ENCODE data around the gene BAIAP2L2. TPM values are rescaled to one million over a fixed set of nuclear protein-coding genes. Genes with fewer than 3 reads are reported as not detected.

BAIAP2L2 gene
- total RNA-seq, 1 donor from 2014 or later, result not detected

GRCh38 chr22:38070250-38070921 lies 40.1 kb downstream of the BAIAP2L2 start:
- H3K27ac ChIP-seq, result peak overlapping the region; percentile 85
- peaks cover 9% of the 10 kb centered on the region for H3K4me1 ChIP-seq
- no peak for DNase-seq (ENCODE audit: extremely low spot score in 2 of 2)
- H3K9me3 ChIP-seq, result no peaks in the 10 kb centered on the region
- no peaks in the 10 kb centered on the region for H3K27me3 ChIP-seq
- intact Hi-C loops (cut with DNase I), result no loop called here
- no peak overlapping the region for H3K4me3 ChIP-seq
- H3K36me3 ChIP-seq, result peaks cover 0 to 50% of the 10 kb centered on the region in 2 donors
- TF ChIP-seq POLR2A (IDR thresholded peaks at IDR 0.05) (no peak), POLR2AphosphoS5 (IDR thresholded peaks at IDR 0.05; ENCODE audit: insufficient read depth in 1 of 2, low read depth in 1 of 2) (no peak)
- TF ChIP-seq, protein P1, sequence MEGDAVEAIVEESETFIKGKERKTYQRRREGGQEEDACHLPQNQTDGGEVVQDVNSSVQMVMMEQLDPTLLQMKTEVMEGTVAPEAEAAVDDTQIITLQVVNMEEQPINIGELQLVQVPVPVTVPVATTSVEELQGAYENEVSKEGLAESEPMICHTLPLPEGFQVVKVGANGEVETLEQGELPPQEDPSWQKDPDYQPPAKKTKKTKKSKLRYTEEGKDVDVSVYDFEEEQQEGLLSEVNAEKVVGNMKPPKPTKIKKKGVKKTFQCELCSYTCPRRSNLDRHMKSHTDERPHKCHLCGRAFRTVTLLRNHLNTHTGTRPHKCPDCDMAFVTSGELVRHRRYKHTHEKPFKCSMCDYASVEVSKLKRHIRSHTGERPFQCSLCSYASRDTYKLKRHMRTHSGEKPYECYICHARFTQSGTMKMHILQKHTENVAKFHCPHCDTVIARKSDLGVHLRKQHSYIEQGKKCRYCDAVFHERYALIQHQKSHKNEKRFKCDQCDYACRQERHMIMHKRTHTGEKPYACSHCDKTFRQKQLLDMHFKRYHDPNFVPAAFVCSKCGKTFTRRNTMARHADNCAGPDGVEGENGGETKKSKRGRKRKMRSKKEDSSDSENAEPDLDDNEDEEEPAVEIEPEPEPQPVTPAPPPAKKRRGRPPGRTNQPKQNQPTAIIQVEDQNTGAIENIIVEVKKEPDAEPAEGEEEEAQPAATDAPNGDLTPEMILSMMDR (IDR thresholded peaks at IDR 0.05), result no peak

DNA sequence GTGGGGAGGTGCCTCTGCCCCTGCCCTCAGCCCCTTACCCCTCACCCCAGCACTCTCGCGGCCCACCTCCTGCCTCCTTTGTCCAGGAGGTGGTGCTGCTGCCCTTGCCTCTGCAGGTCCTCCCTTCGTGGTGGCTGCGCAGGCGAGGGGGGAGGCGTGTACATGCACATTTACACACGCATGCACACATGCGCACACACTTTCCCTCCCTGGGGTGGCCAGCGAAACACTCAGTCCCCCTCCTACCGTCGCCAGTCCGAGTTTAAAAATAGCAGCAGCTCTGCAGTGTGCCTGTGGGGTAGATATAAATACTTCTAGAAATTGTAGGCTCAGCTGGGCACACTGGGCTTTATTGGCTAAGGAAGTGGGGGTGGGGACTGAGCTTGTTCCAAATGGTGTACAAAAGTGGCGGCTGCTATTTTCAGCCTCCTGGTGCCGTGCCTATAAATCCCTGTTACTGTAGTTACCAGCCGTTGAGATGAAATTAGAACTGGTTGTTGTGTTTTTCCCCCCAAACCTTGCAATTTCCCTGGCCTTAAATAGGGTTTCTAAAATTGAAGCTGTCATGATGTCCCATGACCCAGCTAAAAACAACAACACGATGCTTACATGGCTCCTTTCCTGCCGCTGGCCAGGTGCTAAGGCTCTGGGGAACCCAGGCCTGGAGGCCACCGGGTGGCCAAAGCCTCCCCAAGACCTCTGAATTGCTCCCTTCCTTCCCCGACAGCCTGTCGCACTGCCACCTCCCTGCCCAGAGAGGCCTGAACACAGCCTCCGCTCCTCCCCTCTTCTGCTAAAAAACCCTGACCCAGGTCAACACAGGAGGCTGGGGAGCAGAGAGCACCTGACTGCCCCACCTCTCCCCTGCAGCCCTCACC lies 40.9 kb downstream of the BAIAP2L2 start:
- peak overlapping the region; percentile 85 for H3K27ac ChIP-seq
- H3K27me3 ChIP-seq, result no peaks in the 10 kb centered on the region
- no peak for DNase-seq (ENCODE audit: extremely low spot score in 2 of 2)
- H3K36me3 ChIP-seq, result peaks cover 0 to 50% of the 10 kb centered on the region in 2 donors
- peak; percentile 56 to 67 for TF ChIP-seq POLR2AphosphoS5 (IDR thresholded peaks at IDR 0.05; ENCODE audit: insufficient read depth in 1 of 2, low read depth in 1 of 2)
- TF ChIP-seq POLR2A (IDR thresholded peaks at IDR 0.05), result no peak
- TF ChIP-seq, protein P1 (IDR thresholded peaks at IDR 0.05), result peak in 1 of 3 experiments; percentile 12
- H3K4me3 ChIP-seq, result no peak overlapping the region
- intact Hi-C loops (cut with DNase I), result loop anchor here (10.0 kb wide), 1 partner anchor 115 kb away; the partner anchor contains the start of gene PLA2G6
- H3K4me1 ChIP-seq, result peaks cover 9% of the 10 kb centered on the region
- H3K9me3 ChIP-seq, result no peaks in the 10 kb centered on the region

DNA sequence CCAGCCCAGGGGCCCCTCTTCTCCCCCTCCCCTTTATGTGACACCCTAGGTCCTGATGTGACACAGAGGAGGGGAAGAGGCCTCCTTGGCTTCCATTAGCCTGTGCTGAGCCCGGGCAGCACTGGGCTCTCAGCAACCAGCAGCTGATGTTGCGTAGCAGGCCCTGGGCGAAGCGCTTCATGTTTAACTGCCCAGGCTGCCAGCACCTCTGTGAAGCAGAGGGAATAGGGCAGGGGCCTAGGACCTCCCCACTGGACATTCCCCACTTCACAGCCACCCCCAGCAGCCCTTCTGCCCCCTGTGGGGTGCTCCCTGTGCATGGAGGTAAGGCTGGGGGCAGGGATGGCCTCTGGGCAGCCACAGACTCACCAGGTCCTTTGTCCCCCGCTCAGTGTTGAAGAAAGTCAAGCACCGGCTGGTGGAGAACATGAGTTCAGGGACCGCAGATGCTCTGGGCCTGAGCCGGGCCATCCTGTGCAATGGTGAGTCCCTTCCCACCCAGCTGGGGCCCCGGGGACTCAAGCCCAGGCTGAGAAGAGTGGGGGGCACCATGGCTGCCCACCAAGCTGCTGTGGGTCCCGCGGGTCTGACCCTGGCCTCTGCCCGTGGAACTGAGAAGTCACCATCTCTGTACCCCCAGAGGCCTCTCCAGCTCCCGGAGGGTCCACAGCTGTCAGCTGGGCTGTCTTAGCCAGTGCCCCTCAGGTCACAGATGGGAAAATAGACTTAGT lies 41.7 kb downstream of the BAIAP2L2 start:
- intact Hi-C loops (cut with DNase I), result loop anchor here (10.0 kb wide), 1 partner anchor 116 kb away; the partner anchor contains the start of gene PLA2G6
- Histone ChIP-seq H3K9me3 (no peaks in the 10 kb centered on the region), H3K27ac (peak overlapping the region; percentile 85), H3K36me3 (peaks cover 0 to 44% of the 10 kb centered on the region in 2 donors), H3K4me3 (no peak overlapping the region), H3K27me3 (no peaks in the 10 kb centered on the region), H3K4me1 (peaks cover 9% of the 10 kb centered on the region)
- no peak for DNase-seq (ENCODE audit: extremely low spot score in 2 of 2)
- TF ChIP-seq POLR2AphosphoS5 (IDR thresholded peaks at IDR 0.05; ENCODE audit: insufficient read depth in 1 of 2, low read depth in 1 of 2), result no peak
- TF ChIP-seq, protein P1 (IDR thresholded peaks at IDR 0.05), result peak in 1 of 3 experiments; percentile 25

DNA sequence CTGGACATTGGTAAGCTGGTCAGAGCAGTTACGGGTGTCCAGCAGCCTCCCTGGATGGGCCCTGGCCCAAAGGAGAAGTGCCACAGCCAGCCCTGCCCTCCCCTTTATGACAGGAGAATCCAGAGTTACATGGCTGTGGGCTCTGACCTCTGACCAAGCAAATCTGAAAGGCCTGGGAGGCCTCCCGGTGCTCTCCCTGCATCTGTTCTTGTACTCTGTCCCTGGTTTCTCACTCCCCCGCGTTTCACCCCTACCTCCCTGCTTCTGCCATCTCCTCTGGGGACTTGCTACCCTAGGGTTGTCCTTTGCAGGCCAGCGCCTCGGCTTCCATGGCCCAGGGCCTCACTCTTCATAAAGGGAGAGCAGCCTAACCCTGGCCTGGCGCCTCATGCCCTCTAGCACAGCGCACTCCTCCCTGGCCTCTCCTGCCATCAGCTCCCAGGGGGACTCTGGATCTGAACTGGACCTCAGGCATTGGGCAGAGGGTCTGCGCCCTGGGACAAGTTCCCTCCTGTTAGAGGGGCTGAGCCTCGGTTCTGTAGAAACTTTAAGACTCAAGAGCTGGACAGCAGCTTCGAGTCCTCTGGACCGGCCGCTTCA lies 42.6 kb downstream of the BAIAP2L2 start:
- Histone ChIP-seq H3K9me3 (no peaks in the 10 kb centered on the region), H3K4me1 (peaks cover 9% of the 10 kb centered on the region), H3K27me3 (no peaks in the 10 kb centered on the region), H3K36me3 (peaks cover 0 to 36% of the 10 kb centered on the region in 2 donors), H3K4me3 (no peak overlapping the region), H3K27ac (peak overlapping the region; percentile 85)
- intact Hi-C loops (cut with DNase I), result loop anchor here (10.0 kb wide), 1 partner anchor 117 kb away; the partner anchor contains the start of gene PLA2G6
- TF ChIP-seq POLR2A (IDR thresholded peaks at IDR 0.05) (no peak), POLR2AphosphoS5 (IDR thresholded peaks at IDR 0.05; ENCODE audit: insufficient read depth in 1 of 2, low read depth in 1 of 2) (no peak)
- TF ChIP-seq, protein P1 (IDR thresholded peaks at IDR 0.05), result no peak
- no peak for DNase-seq (ENCODE audit: extremely low spot score in 2 of 2)
